ENCODE measurements around the gene SERF1B. TPM values are rescaled to one million over a fixed set of nuclear protein-coding genes. Genes with fewer than 3 reads are reported as not detected.
"Not testable (repeated sequence)": the region's sequence is repeated elsewhere in the genome, so short reads cannot be mapped to it uniquely, and the experiment has no call there.

Gene SERF1B
- polyA plus RNA-seq, 4 donors: 7.6 to 72.6 (median 27.7) TPM

- FAIRE-seq: not testable (repeated sequence)
- WGBS, 3 donors: no CpG with 5 or more reads among the region's 6 CpGs
Measured at GRCh38 chr5:70056289-70056942, 31.4 kb downstream of the SERF1B start.

DNA sequence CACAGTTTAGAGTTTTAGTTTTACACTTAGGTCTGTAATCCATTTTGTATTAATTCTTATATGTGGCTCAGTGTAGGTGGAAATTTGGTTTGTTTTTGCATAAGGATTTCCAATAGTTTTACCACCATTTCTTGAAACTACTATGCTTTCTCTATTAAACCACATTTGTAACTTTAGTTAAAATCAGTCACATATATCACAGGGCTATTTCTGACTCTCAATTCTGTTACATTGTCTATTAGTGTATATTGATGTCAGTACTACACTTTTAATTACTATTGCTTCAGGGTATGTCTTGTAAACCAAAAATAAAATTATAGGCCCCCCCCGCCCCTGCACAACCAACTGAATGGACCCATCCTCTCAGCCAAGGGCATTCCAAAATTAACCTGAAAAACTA, 32.1 kb downstream of the SERF1B start:
- H3K36me3 ChIP-seq (ENCODE audit: control insufficient read depth in 3 of 3, insufficient read depth in 2 of 3, low read depth in 1 of 3, low read length in 3 of 3); H3K27ac ChIP-seq (ENCODE audit: low read depth in 1 of 3, low read length in 2 of 3); H3K4me3 ChIP-seq (ENCODE audit: low read depth in 1 of 3, low read length in 3 of 3); DNase-seq; H3K9me3 ChIP-seq (ENCODE audit: control insufficient read depth in 2 of 2, insufficient read depth in 1 of 2, low read depth in 1 of 2, low read length in 1 of 2); H3K27me3 ChIP-seq (ENCODE audit: control insufficient read depth in 3 of 3, insufficient read depth in 3 of 3, low read length in 3 of 3); H3K4me1 ChIP-seq (ENCODE audit: control insufficient read depth in 3 of 3, insufficient read depth in 2 of 3, low read depth in 1 of 3, low read length in 2 of 3); FAIRE-seq: not testable (repeated sequence)
- no CpG with 5 or more reads among the region's 1 CpG for WGBS, 3 donors

More at GRCh38 chr5:70056289-70056942, 31.4 kb downstream of the SERF1B start:
- not testable (repeated sequence) for DNase-seq; H3K4me1 ChIP-seq (ENCODE audit: control insufficient read depth in 3 of 3, insufficient read depth in 2 of 3, low read depth in 1 of 3, low read length in 2 of 3); H3K27ac ChIP-seq (ENCODE audit: low read depth in 1 of 3, low read length in 2 of 3); H3K27me3 ChIP-seq (ENCODE audit: control insufficient read depth in 3 of 3, insufficient read depth in 3 of 3, low read length in 3 of 3); H3K9me3 ChIP-seq (ENCODE audit: control insufficient read depth in 2 of 2, insufficient read depth in 1 of 2, low read depth in 1 of 2, low read length in 1 of 2); H3K4me3 ChIP-seq (ENCODE audit: low read depth in 1 of 3, low read length in 3 of 3); H3K36me3 ChIP-seq (ENCODE audit: control insufficient read depth in 3 of 3, insufficient read depth in 2 of 3, low read depth in 1 of 3, low read length in 3 of 3)

GRCh38 chr5:70077632-70078031, 52.6 kb downstream of the SERF1B start:
- 96 to 99% (median 97%) methylated on average over 5 of the region's 8 CpGs for WGBS, 3 donors
- H3K27ac ChIP-seq (ENCODE audit: low read depth in 1 of 3, low read length in 2 of 3): not testable (repeated sequence)

GRCh38 chr5:70088907-70089464, 63.9 kb downstream of the SERF1B start:
- H3K27me3 ChIP-seq (ENCODE audit: control insufficient read depth in 3 of 3, insufficient read depth in 3 of 3, low read length in 3 of 3); H3K27ac ChIP-seq (ENCODE audit: low read depth in 1 of 3, low read length in 2 of 3); FAIRE-seq; H3K4me1 ChIP-seq (ENCODE audit: control insufficient read depth in 3 of 3, insufficient read depth in 2 of 3, low read depth in 1 of 3, low read length in 2 of 3); DNase-seq; H3K9me3 ChIP-seq (ENCODE audit: control insufficient read depth in 2 of 2, insufficient read depth in 1 of 2, low read depth in 1 of 2, low read length in 1 of 2); H3K36me3 ChIP-seq (ENCODE audit: control insufficient read depth in 3 of 3, insufficient read depth in 2 of 3, low read depth in 1 of 3, low read length in 3 of 3); H3K4me3 ChIP-seq (ENCODE audit: low read depth in 1 of 3, low read length in 3 of 3): not testable (repeated sequence)
- no CpG with 5 or more reads among the region's 1 CpG for WGBS, 3 donors

More at GRCh38 chr5:70077632-70078031, 52.6 kb downstream of the SERF1B start:
- not testable (repeated sequence) for H3K27me3 ChIP-seq (ENCODE audit: control insufficient read depth in 3 of 3, insufficient read depth in 3 of 3, low read length in 3 of 3); H3K4me1 ChIP-seq (ENCODE audit: control insufficient read depth in 3 of 3, insufficient read depth in 2 of 3, low read depth in 1 of 3, low read length in 2 of 3); DNase-seq; H3K36me3 ChIP-seq (ENCODE audit: control insufficient read depth in 3 of 3, insufficient read depth in 2 of 3, low read depth in 1 of 3, low read length in 3 of 3); FAIRE-seq; H3K9me3 ChIP-seq (ENCODE audit: control insufficient read depth in 2 of 2, insufficient read depth in 1 of 2, low read depth in 1 of 2, low read length in 1 of 2); H3K4me3 ChIP-seq (ENCODE audit: low read depth in 1 of 3, low read length in 3 of 3)

GRCh38 chr5:70091776-70092175, 66.7 kb downstream of the SERF1B start:
- H3K4me3 ChIP-seq (ENCODE audit: low read depth in 1 of 3, low read length in 3 of 3); FAIRE-seq; H3K36me3 ChIP-seq (ENCODE audit: control insufficient read depth in 3 of 3, insufficient read depth in 2 of 3, low read depth in 1 of 3, low read length in 3 of 3); DNase-seq; H3K27me3 ChIP-seq (ENCODE audit: control insufficient read depth in 3 of 3, insufficient read depth in 3 of 3, low read length in 3 of 3); H3K27ac ChIP-seq (ENCODE audit: low read depth in 1 of 3, low read length in 2 of 3); H3K4me1 ChIP-seq (ENCODE audit: control insufficient read depth in 3 of 3, insufficient read depth in 2 of 3, low read depth in 1 of 3, low read length in 2 of 3); H3K9me3 ChIP-seq (ENCODE audit: control insufficient read depth in 2 of 2, insufficient read depth in 1 of 2, low read depth in 1 of 2, low read length in 1 of 2): not testable (repeated sequence)
- no CpG with 5 or more reads among the region's 7 CpGs for WGBS, 3 donors

Other genes starting within 250 kb of the SERF1B start
- gene SMN2, start 24.4 kb downstream of the SERF1B start, polyA plus RNA-seq: 10 to 100 TPM in 2 of 4 donors, 1 to 10 TPM in 2; 9.8 to 62.7 (median 12.9) TPM